DOHH2 (cell line): ENCODE results near the gene BRIP1.
"Not testable (repeated sequence)": the region's sequence is repeated elsewhere in the genome, so short reads cannot be mapped to it uniquely, and the experiment has no call there.

ENCODE experiments used
- CTCF ChIP-seq: fragments of 200-600 bp; sonication (generic); IDR thresholded peaks from one replicate; pipeline ENCODE4 v1.5.1; 2014; ENCODE audit warnings: antibody characterized with exemption, mild to moderate bottlenecking, low read depth, low read length; ENCODE audit not compliant: poor library complexity, severe bottlenecking
- EZH2phosphoT487 ChIP-seq: fragments of 200-600 bp; sonication (generic); IDR thresholded peaks from 2 replicates; pipeline ENCODE4 v1.6.1; 2017; ENCODE audit warnings: borderline replicate concordance, mild to moderate bottlenecking, antibody characterized with exemption, low read length, moderate library complexity, mixed read lengths

GRCh38 chr17:61819265-61819664, 44.1 kb downstream of the BRIP1 start:
- TF ChIP-seq EZH2phosphoT487, CTCF: not testable (repeated sequence)
